ENCODE data around the gene EID2B. TPM values are rescaled to one million over a fixed set of nuclear protein-coding genes. Genes with fewer than 3 reads are reported as not detected.
A peak's percentile ranks its signal among the peaks of the same experiment; 100 is the strongest.

Gene EID2B
- total RNA-seq, 2 donors from 2014 or later, result 5.6 to 6.2 TPM

DNA sequence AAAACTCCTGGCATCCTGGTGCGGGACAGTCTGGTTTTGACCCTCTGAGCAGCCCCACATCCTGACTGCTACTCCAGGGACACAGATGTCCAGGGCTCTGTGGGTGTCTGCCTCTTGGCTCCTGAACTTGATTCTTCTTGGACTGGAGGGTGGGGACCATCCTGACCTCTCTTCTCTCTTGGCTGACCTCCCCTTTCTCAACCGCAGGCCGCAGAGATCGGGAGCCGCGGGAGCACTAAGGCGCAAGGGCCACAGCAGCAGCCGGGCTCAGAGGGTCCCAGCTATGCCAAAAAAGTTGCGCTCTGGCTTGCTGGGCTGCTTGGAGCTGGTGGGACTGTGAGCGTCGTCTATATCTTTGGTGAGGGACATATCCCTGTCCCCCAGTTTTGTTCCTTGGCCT lies 51.0 kb downstream of the EID2B start:
- Histone ChIP-seq H3K9me3 (no peaks in the 10 kb centered on the region), H3K27ac (no peak overlapping the region), H3K36me3 (peaks cover 8% of the 10 kb centered on the region), H3K4me3 (peak overlapping the region; percentile 87), H3K27me3 (replicated peaks; ENCODE audit: insufficient read depth) (no peaks in the 10 kb centered on the region), H3K4me1 (ENCODE audit: control insufficient read depth in 1 of 2, low read depth in 2 of 2) (peaks cover 11 to 21% of the 10 kb centered on the region in 2 donors)
- TF ChIP-seq, protein P1, sequence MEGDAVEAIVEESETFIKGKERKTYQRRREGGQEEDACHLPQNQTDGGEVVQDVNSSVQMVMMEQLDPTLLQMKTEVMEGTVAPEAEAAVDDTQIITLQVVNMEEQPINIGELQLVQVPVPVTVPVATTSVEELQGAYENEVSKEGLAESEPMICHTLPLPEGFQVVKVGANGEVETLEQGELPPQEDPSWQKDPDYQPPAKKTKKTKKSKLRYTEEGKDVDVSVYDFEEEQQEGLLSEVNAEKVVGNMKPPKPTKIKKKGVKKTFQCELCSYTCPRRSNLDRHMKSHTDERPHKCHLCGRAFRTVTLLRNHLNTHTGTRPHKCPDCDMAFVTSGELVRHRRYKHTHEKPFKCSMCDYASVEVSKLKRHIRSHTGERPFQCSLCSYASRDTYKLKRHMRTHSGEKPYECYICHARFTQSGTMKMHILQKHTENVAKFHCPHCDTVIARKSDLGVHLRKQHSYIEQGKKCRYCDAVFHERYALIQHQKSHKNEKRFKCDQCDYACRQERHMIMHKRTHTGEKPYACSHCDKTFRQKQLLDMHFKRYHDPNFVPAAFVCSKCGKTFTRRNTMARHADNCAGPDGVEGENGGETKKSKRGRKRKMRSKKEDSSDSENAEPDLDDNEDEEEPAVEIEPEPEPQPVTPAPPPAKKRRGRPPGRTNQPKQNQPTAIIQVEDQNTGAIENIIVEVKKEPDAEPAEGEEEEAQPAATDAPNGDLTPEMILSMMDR (IDR thresholded peaks at IDR 0.05), result no peak
- DNase-seq (ENCODE audit: low spot score) (no peak), ATAC-seq (ENCODE audit: insufficient number of reproducible peaks, low FRiP score, low read depth) (no peak)

DNA sequence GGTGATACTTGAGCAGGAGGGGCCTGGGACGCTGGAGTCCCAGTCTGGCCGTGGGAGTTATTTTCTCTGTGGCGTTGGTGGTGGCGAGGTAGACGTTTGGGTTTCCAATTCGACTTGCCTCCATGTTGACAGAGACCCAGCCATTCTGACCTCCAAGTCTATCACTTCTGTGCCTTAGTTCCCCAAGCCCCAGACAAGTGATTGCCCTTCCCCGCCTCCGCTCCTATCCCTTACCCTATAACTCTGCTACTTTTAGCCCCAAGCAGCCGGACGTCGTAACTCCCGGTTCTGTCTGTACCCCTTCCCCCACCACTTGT lies 51.5 kb downstream of the EID2B start:
- ATAC-seq (ENCODE audit: insufficient number of reproducible peaks, low FRiP score, low read depth) (no peak), DNase-seq (ENCODE audit: low spot score) (no peak)
- TF ChIP-seq, protein P1 (IDR thresholded peaks at IDR 0.05), result no peak
- peak overlapping the region; percentile 57 to 72 for H3K27ac ChIP-seq
- H3K27me3 ChIP-seq (replicated peaks; ENCODE audit: insufficient read depth), result no peaks in the 10 kb centered on the region
- peaks cover 9% of the 10 kb centered on the region for H3K36me3 ChIP-seq
- H3K9me3 ChIP-seq, result no peaks in the 10 kb centered on the region
- peak overlapping the region; percentile 87 for H3K4me3 ChIP-seq
- peaks cover 11 to 21% of the 10 kb centered on the region in 2 donors for H3K4me1 ChIP-seq (ENCODE audit: control insufficient read depth in 1 of 2, low read depth in 2 of 2)

Other genes with a start within 250 kb of the EID2B start
- not detected for gene IFNL1, start 236.4 kb downstream of the EID2B start, total RNA-seq
- gene LRFN1, start 212.0 kb downstream of the EID2B start, total RNA-seq, result under 1 TPM; 0.85 to 0.95 TPM
- 10 to 100 TPM; 15.9 to 16.0 TPM for gene GMFG, start 196.8 kb downstream of the EID2B start, total RNA-seq
- 100 to 1,000 TPM; 101 to 153 TPM for gene SAMD4B, start 190.4 kb downstream of the EID2B start, total RNA-seq
- gene PAF1, start 141.7 kb downstream of the EID2B start, total RNA-seq, result 10 to 100 TPM; 25.7 to 34.5 TPM
- 10 to 100 TPM; 29.3 to 86.1 TPM for gene MED29, start 141.5 kb downstream of the EID2B start, total RNA-seq
- 100 to 1,000 TPM; 315 to 699 TPM for gene ZFP36, start 126.0 kb downstream of the EID2B start, total RNA-seq
- 100 to 1,000 TPM in 1 of 2 donors, 10 to 100 TPM in 1; 76.0 to 112 TPM for gene PLEKHG2, start 120.2 kb downstream of the EID2B start, total RNA-seq
- 100 to 1,000 TPM; 716 to 775 TPM for gene RPS16, start 96.9 kb downstream of the EID2B start, total RNA-seq
- gene SUPT5H, start 87.3 kb downstream of the EID2B start, total RNA-seq, result 100 to 1,000 TPM in 1 of 2 donors, 10 to 100 TPM in 1; 94.4 to 157 TPM
- gene TIMM50, start 52.0 kb downstream of the EID2B start, total RNA-seq, result 10 to 100 TPM; 25.7 to 51.4 TPM
- not detected for gene DLL3, start 33.9 kb downstream of the EID2B start, total RNA-seq
- not detected for gene SELENOV, start 17.7 kb downstream of the EID2B start, total RNA-seq
- gene EID2, start 7.3 kb upstream of the EID2B start, total RNA-seq, result 10 to 100 TPM; 11.4 to 12.0 TPM
- gene LGALS13, start 69.7 kb upstream of the EID2B start, total RNA-seq, result not detected
- gene LGALS16, start 123.1 kb upstream of the EID2B start, total RNA-seq, result not detected
- not detected for gene LGALS14, start 171.6 kb upstream of the EID2B start, total RNA-seq
- gene CLC, start 205.2 kb upstream of the EID2B start, total RNA-seq, result not detected
- not detected for gene LEUTX, start 246.0 kb upstream of the EID2B start, total RNA-seq

All from thoracic aorta (tissue), 2 donors.